ENCODE data around the gene CCDC120. TPM values are rescaled to one million over a fixed set of nuclear protein-coding genes. Genes with fewer than 3 reads are reported as not detected.

The CCDC120 gene
- total RNA-seq, 4 donors from 2014 or later: 4.4 to 19.1 (median 9.9) TPM

DNA sequence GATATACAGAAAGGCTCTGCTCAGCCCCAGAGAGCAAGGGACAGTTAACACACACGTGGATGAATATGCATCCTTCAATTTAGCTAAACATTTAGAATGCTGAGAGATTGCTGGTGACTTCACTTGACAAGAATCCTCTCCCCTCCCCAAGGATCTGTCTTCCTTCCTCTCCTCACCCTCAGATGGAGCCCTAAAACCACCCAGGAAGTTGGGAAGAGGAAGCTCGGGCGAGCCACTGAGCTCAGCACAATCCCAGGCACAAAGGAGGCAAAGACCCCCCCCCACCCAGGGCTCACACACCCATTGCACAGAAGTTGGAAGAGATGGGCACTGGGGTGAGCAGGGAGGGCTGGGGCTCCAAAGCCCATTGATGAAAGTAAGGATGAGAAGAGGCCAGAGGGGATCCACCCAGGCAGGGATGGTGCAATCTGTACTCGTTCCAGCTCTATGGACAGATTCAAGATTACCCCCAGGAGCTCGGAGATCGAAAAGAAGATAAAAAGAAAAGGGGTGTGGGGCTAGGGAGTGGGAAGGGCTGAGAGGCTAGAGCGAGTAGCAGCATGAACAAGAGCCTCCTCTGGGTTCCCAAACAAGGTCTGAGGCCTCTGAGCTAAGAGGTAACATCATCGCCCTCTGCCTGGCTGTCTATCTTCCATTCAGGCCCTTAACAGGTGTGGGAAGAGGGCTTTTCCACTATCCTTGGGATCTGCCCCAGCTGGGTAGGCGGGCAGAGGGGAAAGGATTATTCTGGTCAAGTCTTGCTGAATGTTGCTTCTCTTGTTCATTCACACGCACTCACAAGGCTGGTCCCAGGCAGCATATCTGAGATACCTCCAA, 16.8 kb upstream of the CCDC120 start:
- 27% methylated on average over 10 of the region's 10 CpGs; no CpG with 5 or more reads in 1 of the 2 donors for WGBS, 2 donors (ENCODE audit: low coverage in 1 of 2)
- H3K4me3 ChIP-seq: peak overlapping the region; percentile 43 to 80 (median 78)
- peaks cover 0 to 29% (median 6%) of the 10 kb centered on the region in 4 donors for H3K4me1 ChIP-seq
- H3K27ac ChIP-seq: peak overlapping the region; percentile 92 to 97 (median 96)
- intact Hi-C loops (cut with DNase I; ENCODE audit: low total_unique reads) (no loop called here), in situ Hi-C loops (cut with MboI; ENCODE audit: low pct_ligation_motif_present in 1 of 4, low pct_unique_long_range_greater_than_20kb in 1 of 4, low sequenced_read_pairs in 3 of 4) (no loop called here)
- no peaks in the 10 kb centered on the region for H3K9me3 ChIP-seq
- H3K36me3 ChIP-seq: peaks cover 0 to 10% (median 0%) of the 10 kb centered on the region in 4 donors
- no peak for DNase-seq
- H3K27me3 ChIP-seq: no peaks in the 10 kb centered on the region
- no peak for TF ChIP-seq EP300 (IDR thresholded peaks at IDR 0.05; ENCODE audit: low read depth)
- no peak for TF ChIP-seq POLR2AphosphoS5 (IDR thresholded peaks at IDR 0.05)
- TF ChIP-seq POLR2A (IDR thresholded peaks at IDR 0.05): no peak

DNA sequence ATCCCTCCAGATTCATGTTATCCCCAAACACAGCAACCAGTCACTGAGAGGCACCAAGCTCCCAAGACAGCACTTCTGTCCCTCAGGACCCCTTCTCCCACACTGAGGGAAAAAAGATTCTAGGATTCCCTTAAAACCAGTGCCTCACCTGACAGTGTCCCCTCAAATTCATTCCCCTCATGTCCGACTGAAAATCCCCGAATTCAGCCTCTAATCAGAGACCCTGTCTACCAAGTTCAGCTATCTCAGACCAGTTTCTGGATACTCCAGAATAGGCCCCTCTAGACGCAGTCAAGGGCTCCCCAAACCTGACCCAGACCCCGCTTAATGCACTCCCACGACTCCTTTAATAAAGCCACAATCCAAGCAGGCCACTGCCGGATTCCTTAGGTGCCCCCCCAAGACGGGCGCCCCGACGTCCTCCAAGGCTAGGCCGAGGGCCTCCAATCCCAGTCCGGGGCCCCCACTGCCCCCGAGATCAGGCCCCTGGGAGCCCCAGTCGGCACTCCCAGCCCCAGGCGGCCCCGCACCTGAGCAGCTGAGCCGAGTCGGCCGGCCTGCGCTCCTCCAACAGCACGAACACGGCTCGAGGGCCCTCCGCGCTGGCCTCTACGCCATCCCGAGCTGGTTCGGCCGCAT, 16.1 kb upstream of the CCDC120 start:
- WGBS, 2 donors (ENCODE audit: low coverage in 1 of 2): 40% methylated on average over 19 of the region's 29 CpGs; no CpG with 5 or more reads in 1 of the 2 donors
- H3K4me3 ChIP-seq: peak overlapping the region; percentile 43 to 80 (median 78)
- no peaks in the 10 kb centered on the region for H3K27me3 ChIP-seq
- intact Hi-C loops (cut with DNase I; ENCODE audit: low total_unique reads): no loop called here
- peaks cover 0 to 29% (median 6%) of the 10 kb centered on the region in 4 donors for H3K4me1 ChIP-seq
- no peak for TF ChIP-seq POLR2AphosphoS5 (IDR thresholded peaks at IDR 0.05)
- peak overlapping the region; percentile 92 to 97 (median 96) for H3K27ac ChIP-seq
- H3K36me3 ChIP-seq: peaks cover 0 to 9% (median 0%) of the 10 kb centered on the region in 4 donors
- H3K9me3 ChIP-seq: no peaks in the 10 kb centered on the region
- in situ Hi-C loops (cut with MboI; ENCODE audit: low pct_ligation_motif_present in 1 of 4, low pct_unique_long_range_greater_than_20kb in 1 of 4, low sequenced_read_pairs in 3 of 4): no loop called here
- DNase-seq: no peak

DNA sequence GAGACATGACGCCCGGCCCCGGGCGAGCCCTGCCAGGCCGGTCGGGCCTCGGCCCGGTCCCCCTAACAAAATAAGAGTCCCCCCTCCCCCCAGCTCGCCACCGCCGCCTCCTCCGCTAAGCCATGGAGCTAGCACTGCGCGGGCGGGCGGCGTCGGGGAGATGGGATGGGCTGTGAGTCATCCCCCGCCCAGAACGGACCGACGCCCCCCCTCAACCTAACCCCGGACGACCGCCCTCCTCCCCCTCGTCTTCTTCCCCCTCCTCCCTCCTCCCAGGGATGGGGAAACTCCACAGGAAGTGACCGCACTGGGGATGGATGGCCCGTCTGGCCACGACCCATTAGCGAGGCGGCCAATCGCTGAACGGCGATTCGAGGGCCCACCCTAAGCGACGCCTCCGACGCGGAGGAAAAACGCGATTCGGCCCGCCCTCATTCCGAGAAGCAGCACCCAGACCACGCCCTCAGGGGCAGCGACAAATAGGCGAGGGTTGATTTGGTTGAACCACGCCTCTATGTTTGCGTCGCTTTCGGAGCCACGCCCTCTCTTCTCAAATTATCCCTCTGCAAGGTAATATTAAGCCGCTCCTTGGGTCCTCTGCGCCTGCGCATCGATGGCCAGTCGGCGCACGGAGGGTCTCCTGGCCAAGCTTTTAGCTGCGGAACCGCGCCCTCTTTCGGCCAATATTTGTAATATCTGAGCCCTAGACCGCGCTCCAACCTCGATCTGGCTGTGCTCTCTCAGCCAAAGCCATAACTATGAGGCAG, 15.4 kb upstream of the CCDC120 start, which contains the start of gene TFE3:
Gene TFE3 (minus strand): TSS at position 138 of the 767 bp plus-strand sequence. CDS start 131 bp downstream, at position 7.
- 63% methylated on average over 46 of the region's 67 CpGs; no CpG with 5 or more reads in 1 of the 2 donors for WGBS, 2 donors (ENCODE audit: low coverage in 1 of 2)
- Histone ChIP-seq H3K27ac (peak within 1 kb of the TSS; percentile 92 to 97 (median 96)), H3K27me3 (no peaks in the 10 kb centered on the region), H3K9me3 (no peaks in the 10 kb centered on the region), H3K36me3 (peaks cover 0 to 4% (median 0%) of the 10 kb centered on the region in 4 donors), H3K4me3 (peak within 1 kb of the TSS; percentile 43 to 80 (median 78)), H3K4me1 (peaks cover 0 to 29% (median 6%) of the 10 kb centered on the region in 4 donors)
- in situ Hi-C loops (cut with MboI; ENCODE audit: low pct_ligation_motif_present in 1 of 4, low pct_unique_long_range_greater_than_20kb in 1 of 4, low sequenced_read_pairs in 3 of 4) (no loop called here), intact Hi-C loops (cut with DNase I; ENCODE audit: low total_unique reads) (no loop called here)
- DNase-seq: peak; percentile 98
- TF ChIP-seq, protein P1, sequence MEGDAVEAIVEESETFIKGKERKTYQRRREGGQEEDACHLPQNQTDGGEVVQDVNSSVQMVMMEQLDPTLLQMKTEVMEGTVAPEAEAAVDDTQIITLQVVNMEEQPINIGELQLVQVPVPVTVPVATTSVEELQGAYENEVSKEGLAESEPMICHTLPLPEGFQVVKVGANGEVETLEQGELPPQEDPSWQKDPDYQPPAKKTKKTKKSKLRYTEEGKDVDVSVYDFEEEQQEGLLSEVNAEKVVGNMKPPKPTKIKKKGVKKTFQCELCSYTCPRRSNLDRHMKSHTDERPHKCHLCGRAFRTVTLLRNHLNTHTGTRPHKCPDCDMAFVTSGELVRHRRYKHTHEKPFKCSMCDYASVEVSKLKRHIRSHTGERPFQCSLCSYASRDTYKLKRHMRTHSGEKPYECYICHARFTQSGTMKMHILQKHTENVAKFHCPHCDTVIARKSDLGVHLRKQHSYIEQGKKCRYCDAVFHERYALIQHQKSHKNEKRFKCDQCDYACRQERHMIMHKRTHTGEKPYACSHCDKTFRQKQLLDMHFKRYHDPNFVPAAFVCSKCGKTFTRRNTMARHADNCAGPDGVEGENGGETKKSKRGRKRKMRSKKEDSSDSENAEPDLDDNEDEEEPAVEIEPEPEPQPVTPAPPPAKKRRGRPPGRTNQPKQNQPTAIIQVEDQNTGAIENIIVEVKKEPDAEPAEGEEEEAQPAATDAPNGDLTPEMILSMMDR (IDR thresholded peaks at IDR 0.05): peak; percentile 28 to 63 (median 54)
- TF ChIP-seq POLR2AphosphoS5 (IDR thresholded peaks at IDR 0.05): peak; percentile 78 to 91 (median 87)
- TF ChIP-seq EP300 (IDR thresholded peaks at IDR 0.05; ENCODE audit: low read depth): no peak
- TF ChIP-seq POLR2A (IDR thresholded peaks at IDR 0.05): peak; percentile 77

DNA sequence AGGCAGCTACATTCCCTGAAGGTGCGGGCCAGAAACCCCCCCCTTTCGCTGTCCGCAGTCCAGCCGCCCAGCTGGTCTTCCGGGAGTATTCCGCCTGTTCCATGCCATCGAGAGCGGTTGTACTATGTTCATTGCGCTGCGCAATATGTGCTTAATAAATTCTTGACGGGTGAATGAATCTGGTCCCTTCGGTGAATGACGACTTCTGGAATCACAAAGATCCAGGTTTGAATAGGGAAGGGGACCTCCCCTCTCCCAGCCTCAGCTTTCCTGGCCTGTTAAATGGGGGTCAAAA, 14.9 kb upstream of the CCDC120 start:
- no peaks in the 10 kb centered on the region for H3K27me3 ChIP-seq
- H3K4me3 ChIP-seq: peak overlapping the region in 2 of 4 donors; percentile 1 to 26
- H3K4me1 ChIP-seq: peaks cover 0 to 27% (median 6%) of the 10 kb centered on the region in 4 donors
- TF ChIP-seq EP300 (IDR thresholded peaks at IDR 0.05; ENCODE audit: low read depth): no peak
- peak; percentile 28 for TF ChIP-seq POLR2A (IDR thresholded peaks at IDR 0.05)
- peak in 2 of 3 donors; percentile 5 to 32 for TF ChIP-seq POLR2AphosphoS5 (IDR thresholded peaks at IDR 0.05)
- TF ChIP-seq, protein P1 (IDR thresholded peaks at IDR 0.05): no peak
- no peaks in the 10 kb centered on the region for H3K9me3 ChIP-seq
- in situ Hi-C loops (cut with MboI; ENCODE audit: low pct_ligation_motif_present in 1 of 4, low pct_unique_long_range_greater_than_20kb in 1 of 4, low sequenced_read_pairs in 3 of 4): no loop called here
- H3K27ac ChIP-seq: peak overlapping the region; percentile 72 to 86 (median 82)
- intact Hi-C loops (cut with DNase I; ENCODE audit: low total_unique reads): no loop called here
- DNase-seq: no peak
- peaks cover 0 to 3% (median 0%) of the 10 kb centered on the region in 4 donors for H3K36me3 ChIP-seq
- WGBS, 2 donors (ENCODE audit: low coverage in 1 of 2): 65% methylated on average over 13 of the region's 13 CpGs; no CpG with 5 or more reads in 1 of the 2 donors

Data from transverse colon (tissue), 4 donors.